Measurements from ENCODE around the gene ITPRIPL1. TPM values are rescaled to one million over a fixed set of nuclear protein-coding genes. Genes with fewer than 3 reads are reported as not detected.

ITPRIPL1 gene
- total and polyA plus RNA-seq, 2 donors from 2014 or later: 0.73 to 1.2 TPM

GRCh38 chr2:96315400-96316071 lies 9.6 kb upstream of the ITPRIPL1 start:
- Histone ChIP-seq H3K27me3 (ENCODE audit: control insufficient read depth, insufficient read depth, low read length) (no peaks in the 10 kb centered on the region), H3K4me1 (ENCODE audit: control insufficient read depth in 2 of 3, insufficient read depth in 2 of 3, low read depth in 1 of 3, low read length in 3 of 3) (no peaks in the 10 kb centered on the region), H3K4me3 (ENCODE audit: low read length in 3 of 3) (no peak overlapping the region), H3K36me3 (ENCODE audit: control insufficient read depth in 2 of 3, insufficient read depth in 3 of 3, low read length in 3 of 3) (no peaks in the 10 kb centered on the region), H3K9ac (ENCODE audit: low read length in 3 of 3) (no peak overlapping the region), H3K9me3 (ENCODE audit: control insufficient read depth in 2 of 3, insufficient read depth in 1 of 3, low read length in 3 of 3) (no peaks in the 10 kb centered on the region), H3K27ac (ENCODE audit: low read depth in 2 of 2, low read length in 2 of 2) (no peak overlapping the region)
- DNase-seq (no peak), FAIRE-seq (no peak)
- intact Hi-C loops (cut with DNase I): no loop called here
- no peak for TF ChIP-seq CTCF (IDR thresholded peaks at IDR 0.05; ENCODE audit: borderline replicate concordance, extremely low read depth, insufficient read depth)

GRCh38 chr2:96316999-96317398 lies 8.1 kb upstream of the ITPRIPL1 start:
- intact Hi-C loops (cut with DNase I): no loop called here
- Histone ChIP-seq H3K27ac (ENCODE audit: low read depth in 2 of 2, low read length in 2 of 2) (no peak overlapping the region), H3K4me3 (ENCODE audit: low read length in 3 of 3) (no peak overlapping the region), H3K9me3 (ENCODE audit: control insufficient read depth in 2 of 3, insufficient read depth in 1 of 3, low read length in 3 of 3) (no peaks in the 10 kb centered on the region), H3K9ac (ENCODE audit: low read length in 3 of 3) (no peak overlapping the region), H3K27me3 (ENCODE audit: control insufficient read depth, insufficient read depth, low read length) (peaks cover 4% of the 10 kb centered on the region), H3K4me1 (ENCODE audit: control insufficient read depth in 2 of 3, insufficient read depth in 2 of 3, low read depth in 1 of 3, low read length in 3 of 3) (peaks cover 0 to 7% (median 0%) of the 10 kb centered on the region in 3 donors), H3K36me3 (ENCODE audit: control insufficient read depth in 2 of 3, insufficient read depth in 3 of 3, low read length in 3 of 3) (no peaks in the 10 kb centered on the region)
- FAIRE-seq (no peak), DNase-seq (no peak)
- no peak for TF ChIP-seq CTCF (IDR thresholded peaks at IDR 0.05; ENCODE audit: borderline replicate concordance, extremely low read depth, insufficient read depth)

- Histone ChIP-seq H3K36me3 (ENCODE audit: control insufficient read depth in 2 of 3, insufficient read depth in 3 of 3, low read length in 3 of 3) (no peaks in the 10 kb centered on the region), H3K4me3 (ENCODE audit: low read length in 3 of 3) (no peak overlapping the region), H3K9ac (ENCODE audit: low read length in 3 of 3) (no peak overlapping the region), H3K9me3 (ENCODE audit: control insufficient read depth in 2 of 3, insufficient read depth in 1 of 3, low read length in 3 of 3) (no peaks in the 10 kb centered on the region), H3K27me3 (ENCODE audit: control insufficient read depth, insufficient read depth, low read length) (peaks cover 6% of the 10 kb centered on the region), H3K27ac (ENCODE audit: low read depth in 2 of 2, low read length in 2 of 2) (no peak overlapping the region), H3K4me1 (ENCODE audit: control insufficient read depth in 2 of 3, insufficient read depth in 2 of 3, low read depth in 1 of 3, low read length in 3 of 3) (peaks cover 0 to 7% (median 0%) of the 10 kb centered on the region in 3 donors)
- TF ChIP-seq CTCF (IDR thresholded peaks at IDR 0.05; ENCODE audit: borderline replicate concordance, extremely low read depth, insufficient read depth): no peak
- intact Hi-C loops (cut with DNase I): no loop called here
- FAIRE-seq (no peak), DNase-seq (no peak)
Measured at GRCh38 chr2:96317584-96317997, 7.5 kb upstream of the ITPRIPL1 start.

GRCh38 chr2:96318723-96319122 lies 6.4 kb upstream of the ITPRIPL1 start:
- DNase-seq (no peak), FAIRE-seq (no peak)
- intact Hi-C loops (cut with DNase I): no loop called here
- Histone ChIP-seq H3K27ac (ENCODE audit: low read depth in 2 of 2, low read length in 2 of 2) (no peak overlapping the region), H3K9me3 (ENCODE audit: control insufficient read depth in 2 of 3, insufficient read depth in 1 of 3, low read length in 3 of 3) (no peaks in the 10 kb centered on the region), H3K4me3 (ENCODE audit: low read length in 3 of 3) (no peak overlapping the region), H3K9ac (ENCODE audit: low read length in 3 of 3) (no peak overlapping the region), H3K36me3 (ENCODE audit: control insufficient read depth in 2 of 3, insufficient read depth in 3 of 3, low read length in 3 of 3) (no peaks in the 10 kb centered on the region), H3K4me1 (ENCODE audit: control insufficient read depth in 2 of 3, insufficient read depth in 2 of 3, low read depth in 1 of 3, low read length in 3 of 3) (peaks cover 0 to 7% (median 0%) of the 10 kb centered on the region in 3 donors), H3K27me3 (ENCODE audit: control insufficient read depth, insufficient read depth, low read length) (peaks cover 13% of the 10 kb centered on the region)
- TF ChIP-seq CTCF (IDR thresholded peaks at IDR 0.05; ENCODE audit: borderline replicate concordance, extremely low read depth, insufficient read depth): no peak
